ENCODE data around the gene ELAC2. TPM values are rescaled to one million over a fixed set of nuclear protein-coding genes. Genes with fewer than 3 reads are reported as not detected.

The ELAC2 gene
- total and polyA plus RNA-seq, 2 donors (not counting 1 experiment from before 2014, with no cell fraction given): 58.1 to 79.4 TPM

- no peak overlapping the region for H3K4me3 ChIP-seq (ENCODE audit: control extremely low read depth in 1 of 5, extremely low read depth in 1 of 5, insufficient read depth in 1 of 5, low read depth in 2 of 5, low read length in 4 of 5)
- Mint-ChIP-seq H3K4me1 (no peaks in the 10 kb centered on the region), H3K4me3 (no peak overlapping the region), H3K27me3 (peaks cover 26% of the 10 kb centered on the region), H3K27ac (no peak overlapping the region), H3K9me3 (ENCODE audit: insufficient read depth) (no peaks in the 10 kb centered on the region)
- H3K9ac ChIP-seq (ENCODE audit: low read length): no peak overlapping the region
- no peaks in the 10 kb centered on the region for H4K20me1 ChIP-seq (ENCODE audit: control insufficient read depth, insufficient read depth, low read length, poor library complexity, severe bottlenecking)
- CTCF ChIA-PET: interaction anchor here (0.6 to 2.8 kb wide), 2 partner anchors 16 kb away, joined by 4 to 17 read pairs; no protein-coding TSS in a partner anchor
- H3K79me2 ChIP-seq (ENCODE audit: control insufficient read depth, insufficient read depth, low read length): no peaks in the 10 kb centered on the region
- DNase-seq: no peak
- H3K4me2 ChIP-seq (replicated peaks; ENCODE audit: low read depth, low read length, poor library complexity, severe bottlenecking): no peak overlapping the region
- H3K27ac ChIP-seq (ENCODE audit: low read length in 2 of 2): no peak overlapping the region
- POLR2A ChIA-PET: no interaction called here
- intact Hi-C loops (cut with micrococcal nuclease): no loop called here
- WGBS (ENCODE audit: insufficient coverage): 74% methylated on average over 12 of the region's 16 CpGs
- ATAC-seq (ENCODE audit: low read depth): no peak
- no peaks in the 10 kb centered on the region for H3K9me3 ChIP-seq (ENCODE audit: control extremely low read depth in 1 of 3, control insufficient read depth in 2 of 3, insufficient read depth in 1 of 3, low read length in 2 of 3)
- peaks cover 0 to 4% (median 0%) of the 10 kb centered on the region in 4 experiments for H3K27me3 ChIP-seq (replicated peaks in 1 of 4; ENCODE audit: control extremely low read depth in 1 of 4, control insufficient read depth in 3 of 4, insufficient read depth in 4 of 4, low read length in 3 of 4)
- H3K36me3 ChIP-seq (replicated peaks in 1 of 2; ENCODE audit: control extremely low read depth in 1 of 2, control insufficient read depth in 1 of 2, extremely low read depth in 1 of 2, insufficient read depth in 2 of 2, low read length in 1 of 2): no peaks in the 10 kb centered on the region
- no peaks in the 10 kb centered on the region for H3K4me1 ChIP-seq (ENCODE audit: control insufficient read depth in 2 of 2, insufficient read depth in 2 of 2, low read length in 2 of 2)
- H2AFZ ChIP-seq (ENCODE audit: insufficient read depth, low read depth, low read length, poor library complexity, severe bottlenecking): no peak overlapping the region
- no peak for TF ChIP-seq EZH2 (IDR thresholded peaks at IDR 0.05; ENCODE audit: borderline replicate concordance, insufficient read depth, low read depth, low read length, poor library complexity, severe bottlenecking)
- TF ChIP-seq CTCF (IDR thresholded peaks at IDR 0.05): no peak
Observed at GRCh38 chr17:13047011-13047606, 29.3 kb upstream of the ELAC2 start.

GRCh38 chr17:13046361-13046760, 28.5 kb upstream of the ELAC2 start:
- CTCF ChIA-PET: interaction anchor here (0.6 kb wide), 1 partner anchor 15 kb away, joined by 4 read pairs; no protein-coding TSS in a partner anchor
- Histone ChIP-seq H3K9ac (ENCODE audit: low read length) (no peak overlapping the region), H3K4me1 (ENCODE audit: control insufficient read depth in 2 of 2, insufficient read depth in 2 of 2, low read length in 2 of 2) (no peaks in the 10 kb centered on the region), H3K27ac (ENCODE audit: low read length in 2 of 2) (no peak overlapping the region), H3K4me2 (replicated peaks; ENCODE audit: low read depth, low read length, poor library complexity, severe bottlenecking) (no peak overlapping the region), H2AFZ (ENCODE audit: insufficient read depth, low read depth, low read length, poor library complexity, severe bottlenecking) (no peak overlapping the region), H3K79me2 (ENCODE audit: control insufficient read depth, insufficient read depth, low read length) (no peaks in the 10 kb centered on the region), H3K9me3 (ENCODE audit: control extremely low read depth in 1 of 3, control insufficient read depth in 2 of 3, insufficient read depth in 1 of 3, low read length in 2 of 3) (no peaks in the 10 kb centered on the region), H4K20me1 (ENCODE audit: control insufficient read depth, insufficient read depth, low read length, poor library complexity, severe bottlenecking) (no peaks in the 10 kb centered on the region), H3K27me3 (replicated peaks in 1 of 4; ENCODE audit: control extremely low read depth in 1 of 4, control insufficient read depth in 3 of 4, insufficient read depth in 4 of 4, low read length in 3 of 4) (peaks cover 0 to 10% (median 0%) of the 10 kb centered on the region in 4 experiments), H3K4me3 (ENCODE audit: control extremely low read depth in 1 of 5, extremely low read depth in 1 of 5, insufficient read depth in 1 of 5, low read depth in 2 of 5, low read length in 4 of 5) (no peak overlapping the region), H3K36me3 (replicated peaks in 1 of 2; ENCODE audit: control extremely low read depth in 1 of 2, control insufficient read depth in 1 of 2, extremely low read depth in 1 of 2, insufficient read depth in 2 of 2, low read length in 1 of 2) (no peaks in the 10 kb centered on the region)
- peaks cover 27% of the 10 kb centered on the region for H3K27me3 Mint-ChIP-seq
- no peak overlapping the region for H3K4me3 Mint-ChIP-seq
- DNase-seq (no peak), ATAC-seq (ENCODE audit: low read depth) (no peak)
- intact Hi-C loops (cut with micrococcal nuclease): no loop called here
- 93% methylated on average over 12 of the region's 12 CpGs for WGBS (ENCODE audit: insufficient coverage)
- H3K27ac Mint-ChIP-seq: no peak overlapping the region
- no peaks in the 10 kb centered on the region for H3K9me3 Mint-ChIP-seq (ENCODE audit: insufficient read depth)
- H3K4me1 Mint-ChIP-seq: no peaks in the 10 kb centered on the region
- TF ChIP-seq CTCF (IDR thresholded peaks at IDR 0.05): no peak
- TF ChIP-seq EZH2 (IDR thresholded peaks at IDR 0.05; ENCODE audit: borderline replicate concordance, insufficient read depth, low read depth, low read length, poor library complexity, severe bottlenecking): no peak
- POLR2A ChIA-PET: no interaction called here

Data from B cell (primary cell).